LNCaP clone FGC (cell line): Measurements from ENCODE around the gene ICA1.

Experiments
- DNase-seq: peaks from one replicate; pipeline ENCODE4 v3.0.0-alpha.2; 2011; ENCODE audit warnings: low read depth
- H3K4me3 ChIP-seq: 2 replicates; pipeline ENCODE4 v1.5.1; 2011; ENCODE audit warnings: mild to moderate bottlenecking, low read depth, low read length, control low read depth
- TF ChIP-seq, protein P1 (sequence below): IDR thresholded peaks from 2 replicates; pipeline ENCODE4 v1.5.1; 2012; ENCODE audit warnings: mild to moderate bottlenecking; ENCODE audit not compliant: control insufficient read depth, insufficient read depth; ENCODE audit errors: extremely low read depth

Gene ICA1

DNA sequence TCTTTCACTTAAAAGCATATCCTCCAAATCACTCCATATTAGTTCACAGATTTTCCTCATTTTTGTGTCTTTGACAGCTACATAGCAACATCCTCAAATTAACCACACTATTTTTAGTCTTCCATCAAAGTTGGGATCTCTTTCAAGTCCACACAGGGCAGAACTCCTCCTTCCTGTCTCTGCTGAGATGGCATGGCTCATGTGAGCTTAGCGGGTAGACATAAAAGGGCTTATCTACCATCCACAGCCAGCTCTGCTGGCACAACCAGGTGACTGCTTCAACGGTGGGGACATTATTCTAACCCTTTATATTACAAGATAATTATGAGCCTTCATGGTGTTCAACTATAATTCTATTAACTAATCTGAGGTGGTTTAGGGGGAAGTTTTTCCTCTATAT, 35.5 kb downstream of the ICA1 start:
- H3K4me3 ChIP-seq, result no peak overlapping the region
- TF ChIP-seq, protein P1, sequence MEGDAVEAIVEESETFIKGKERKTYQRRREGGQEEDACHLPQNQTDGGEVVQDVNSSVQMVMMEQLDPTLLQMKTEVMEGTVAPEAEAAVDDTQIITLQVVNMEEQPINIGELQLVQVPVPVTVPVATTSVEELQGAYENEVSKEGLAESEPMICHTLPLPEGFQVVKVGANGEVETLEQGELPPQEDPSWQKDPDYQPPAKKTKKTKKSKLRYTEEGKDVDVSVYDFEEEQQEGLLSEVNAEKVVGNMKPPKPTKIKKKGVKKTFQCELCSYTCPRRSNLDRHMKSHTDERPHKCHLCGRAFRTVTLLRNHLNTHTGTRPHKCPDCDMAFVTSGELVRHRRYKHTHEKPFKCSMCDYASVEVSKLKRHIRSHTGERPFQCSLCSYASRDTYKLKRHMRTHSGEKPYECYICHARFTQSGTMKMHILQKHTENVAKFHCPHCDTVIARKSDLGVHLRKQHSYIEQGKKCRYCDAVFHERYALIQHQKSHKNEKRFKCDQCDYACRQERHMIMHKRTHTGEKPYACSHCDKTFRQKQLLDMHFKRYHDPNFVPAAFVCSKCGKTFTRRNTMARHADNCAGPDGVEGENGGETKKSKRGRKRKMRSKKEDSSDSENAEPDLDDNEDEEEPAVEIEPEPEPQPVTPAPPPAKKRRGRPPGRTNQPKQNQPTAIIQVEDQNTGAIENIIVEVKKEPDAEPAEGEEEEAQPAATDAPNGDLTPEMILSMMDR, result no peak
- DNase-seq, result no peak

DNA sequence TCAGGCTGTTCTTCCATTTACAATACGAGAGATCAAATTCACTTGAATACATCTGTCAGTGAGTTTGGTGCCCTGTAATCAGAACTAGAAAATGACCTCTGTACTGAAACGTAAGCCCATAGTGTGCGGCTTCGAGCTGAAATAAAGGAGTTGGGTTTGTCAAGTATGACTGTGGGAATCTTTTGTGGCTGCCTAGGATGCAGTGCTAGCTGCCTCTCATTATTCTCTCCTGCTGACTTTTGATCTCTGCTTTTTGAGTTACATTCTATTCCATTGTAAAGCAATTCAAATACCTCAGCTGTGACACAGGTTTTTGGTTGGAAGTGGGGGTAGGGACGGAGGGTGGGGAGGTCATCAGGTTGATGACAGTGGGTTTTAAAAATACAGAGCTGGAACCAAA, 40.4 kb downstream of the ICA1 start:
- DNase-seq, result no peak
- no peak overlapping the region for H3K4me3 ChIP-seq
- TF ChIP-seq, protein P1, result no peak

- no peak for DNase-seq
- TF ChIP-seq, protein P1, result no peak
- H3K4me3 ChIP-seq, result no peak overlapping the region
Measured at GRCh38 chr7:8221101-8221495, 40.9 kb downstream of the ICA1 start.

DNA sequence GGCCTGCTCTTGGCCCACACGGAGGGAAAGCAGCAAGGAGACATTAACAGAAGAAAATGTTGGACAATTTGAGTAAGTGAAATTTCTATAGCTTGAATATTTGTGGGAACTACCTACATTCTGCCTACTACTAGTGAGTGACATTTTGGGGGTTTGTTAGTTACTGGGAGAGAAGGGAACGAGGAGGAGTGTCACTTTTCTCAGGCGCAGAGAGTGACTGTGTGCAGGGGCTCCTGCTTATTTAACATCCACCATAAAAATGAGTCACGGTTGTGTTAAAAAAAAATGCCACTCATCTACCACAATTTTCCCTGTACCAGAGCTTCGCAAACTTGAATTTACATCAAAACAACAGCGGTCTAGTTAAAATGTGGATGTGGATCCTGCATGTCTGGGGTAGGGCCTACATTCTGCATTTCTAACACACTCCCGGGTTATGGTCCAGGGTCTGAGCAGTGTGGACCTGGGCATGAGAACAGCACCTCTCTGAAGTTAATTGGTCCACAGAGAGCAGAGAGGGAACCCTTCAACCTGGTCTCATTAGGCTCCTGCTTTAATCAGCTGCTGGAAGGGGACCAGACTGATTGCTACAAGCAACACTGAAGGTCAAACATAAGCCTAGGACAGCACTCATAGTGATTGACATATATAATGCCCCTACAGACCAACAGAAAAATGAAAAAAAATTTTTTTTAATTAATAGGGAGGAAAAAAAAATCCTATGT, 41.4 kb downstream of the ICA1 start:
- no peak for DNase-seq
- TF ChIP-seq, protein P1, result no peak
- no peak overlapping the region for H3K4me3 ChIP-seq

DNA sequence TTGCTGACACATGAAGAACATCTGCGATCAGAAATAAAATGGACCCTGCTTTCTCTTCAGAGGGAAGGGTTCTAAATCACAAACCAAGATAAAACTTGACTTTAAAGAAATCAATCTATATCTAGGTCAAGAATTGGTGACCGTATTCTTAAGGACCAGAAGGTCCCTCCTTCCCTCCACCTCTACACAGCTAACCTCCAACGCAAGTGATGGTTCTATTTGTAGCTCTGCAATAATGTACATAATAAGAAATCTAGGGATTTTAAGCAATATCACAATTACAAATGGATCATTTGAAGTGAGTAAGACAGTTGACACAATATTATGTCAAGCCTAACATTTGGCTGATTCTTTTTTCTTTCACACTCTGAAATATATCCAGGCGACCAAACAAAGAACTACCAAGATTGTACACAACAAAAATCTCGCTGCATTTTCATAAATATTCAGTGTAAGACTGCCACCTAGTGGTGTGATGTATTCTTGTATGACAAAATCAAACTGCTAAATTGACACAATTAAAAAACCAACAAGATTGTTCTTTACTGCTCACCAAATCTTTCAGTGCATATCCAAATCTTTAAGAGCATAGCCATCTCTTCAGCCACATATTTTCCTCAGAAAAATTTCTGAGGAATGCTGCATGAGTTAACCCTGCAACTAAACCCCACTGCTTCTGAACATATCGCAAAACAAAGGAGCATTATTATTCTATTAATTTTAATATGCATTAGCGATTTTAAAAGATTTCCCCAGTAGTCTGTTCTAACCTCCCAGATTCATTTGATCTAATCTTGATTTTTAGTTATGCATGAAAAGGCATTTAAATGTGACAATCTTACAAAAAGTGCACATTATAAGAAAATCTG, 44.5 kb downstream of the ICA1 start:
- TF ChIP-seq, protein P1, result peak; percentile 75
- DNase-seq, result peak; percentile 58
- no peak overlapping the region for H3K4me3 ChIP-seq

GRCh38 chr7:8216334-8216690, 45.7 kb downstream of the ICA1 start:
- no peak overlapping the region for H3K4me3 ChIP-seq
- DNase-seq, result no peak
- TF ChIP-seq, protein P1, result no peak
